NCI-H146 treated with DMSO at 0.1 percent for 48 hours (cell line): ENCODE measurements around the gene ADGRF5.

Experiments used
- DNase-seq: peaks from one replicate; lab custom pipeline; 2025; ENCODE audit not compliant: unreplicated experiment; lab: John Stamatoyannopoulos, UW

ADGRF5 gene

DNA sequence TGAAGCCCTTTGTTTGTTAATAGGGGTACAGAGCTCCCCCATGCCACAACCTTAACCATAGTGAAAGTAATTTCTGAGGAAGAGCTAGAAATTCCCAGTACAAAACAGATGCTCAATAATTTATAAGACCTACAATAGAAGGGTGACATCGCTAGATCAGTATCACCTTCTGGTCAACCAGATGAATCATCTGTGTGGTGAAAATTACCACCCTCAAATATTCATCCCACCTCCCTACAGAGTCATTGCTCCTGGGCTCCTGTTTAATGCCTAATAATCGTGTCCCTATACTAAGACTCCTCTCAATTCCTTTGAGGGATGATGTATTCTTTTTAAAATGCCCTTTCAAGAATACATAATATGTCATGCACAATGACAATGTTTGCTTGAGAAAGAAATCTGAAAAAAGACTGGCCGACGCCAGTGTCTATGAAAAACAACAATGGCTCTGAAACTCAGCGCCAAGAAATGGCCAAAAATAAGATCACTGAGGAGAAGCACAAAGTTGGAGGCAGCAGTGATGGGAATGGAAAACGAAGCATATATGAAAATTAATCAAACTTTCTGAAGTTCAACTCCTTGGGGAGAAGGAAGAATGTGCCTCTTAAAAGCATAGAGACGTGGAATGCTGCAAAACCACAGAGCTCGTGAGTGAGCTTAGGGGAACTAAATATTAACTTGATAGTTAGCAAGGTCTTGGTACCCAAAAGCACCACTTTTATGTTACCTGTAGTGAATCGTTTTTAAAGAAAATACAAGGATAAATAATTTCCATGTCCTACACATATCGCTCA lies 11.0 kb upstream of the ADGRF5 start:
- DNase-seq = no peak

DNA sequence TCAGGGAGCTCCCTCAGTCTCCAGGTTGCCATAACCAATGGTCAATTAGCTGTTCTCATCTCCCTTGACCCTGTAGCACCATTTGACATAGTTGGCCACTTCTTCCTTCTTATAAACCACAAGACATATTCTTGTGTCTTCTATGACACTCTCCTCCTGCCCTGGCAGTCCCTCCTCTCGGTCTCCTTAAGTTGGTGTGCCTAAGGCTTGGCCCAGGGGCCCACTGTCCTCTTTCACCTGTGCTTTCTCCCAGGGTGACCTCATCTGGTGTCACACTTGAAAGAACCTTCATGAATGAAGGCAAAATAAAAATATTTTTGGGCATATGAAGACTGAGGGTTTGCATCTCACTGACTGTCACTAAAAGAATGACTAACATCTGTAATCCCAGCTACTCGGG lies 9.7 kb upstream of the ADGRF5 start:
- no peak for DNase-seq

- DNase-seq = no peak
Observed at GRCh38 chr6:46930331-46930730, 8.6 kb upstream of the ADGRF5 start.

DNA sequence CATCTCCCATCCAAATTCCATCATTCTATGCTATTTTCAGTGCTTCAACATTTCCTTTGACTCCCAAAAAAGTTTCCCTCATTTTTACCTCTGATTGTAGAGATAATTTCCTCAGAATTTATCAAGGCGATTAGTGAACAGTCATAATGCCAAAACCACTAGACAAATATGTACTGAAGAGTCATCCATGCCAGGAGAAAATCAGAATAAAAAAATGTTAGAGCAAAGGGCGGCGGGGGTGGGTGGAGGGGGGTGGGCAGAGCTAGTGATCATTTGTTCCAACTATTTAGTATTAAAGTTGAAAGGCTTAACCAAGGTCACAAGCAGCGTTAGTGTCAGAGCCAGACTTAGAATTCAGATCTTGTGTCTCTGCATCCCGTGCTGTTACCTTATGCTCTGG lies 5.3 kb upstream of the ADGRF5 start:
- no peak for DNase-seq

DNA sequence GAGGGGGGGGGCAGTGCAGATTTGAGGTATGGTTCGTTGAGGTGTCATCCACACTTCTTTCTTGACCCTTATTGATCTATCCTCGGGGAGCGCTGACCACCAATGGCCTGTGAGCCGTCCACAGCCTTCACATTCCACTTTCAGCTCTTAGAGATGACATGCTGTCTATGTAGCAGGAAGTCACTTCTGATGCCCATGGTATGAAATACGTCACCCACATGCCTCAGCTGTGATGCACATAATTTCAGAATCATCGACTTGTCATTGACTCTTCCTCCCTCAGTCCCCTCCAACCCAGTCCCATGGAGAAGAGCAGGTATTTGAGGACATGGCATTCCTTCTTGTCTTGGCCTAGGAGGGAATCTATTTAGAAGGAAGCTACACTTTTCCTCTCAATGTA lies 4.7 kb upstream of the ADGRF5 start:
- no peak for DNase-seq

GRCh38 chr6:46925563-46926253 lies 4.0 kb upstream of the ADGRF5 start:
- no peak for DNase-seq

DNA sequence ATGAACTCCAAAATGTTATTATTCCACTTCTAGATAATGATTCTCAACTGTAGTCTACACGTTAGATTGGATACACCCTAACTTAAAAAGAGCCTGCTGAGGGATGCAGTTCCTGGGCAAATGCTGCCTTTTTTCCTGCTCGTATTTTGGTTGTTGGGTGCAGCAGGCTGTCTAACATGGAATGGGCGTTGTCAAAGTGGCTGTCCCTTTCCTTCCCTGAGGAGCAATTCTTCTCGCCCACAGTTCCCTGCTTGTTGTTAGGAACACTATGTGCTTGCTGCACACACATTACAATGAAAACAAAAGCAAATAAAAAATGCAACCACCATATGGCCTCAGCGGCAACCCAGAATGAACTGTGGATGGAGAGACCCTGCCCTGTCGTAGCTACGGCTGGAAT lies 1.7 kb upstream of the ADGRF5 start:
- no peak for DNase-seq

GRCh38 chr6:46921059-46921458 lies 679 bp downstream of the ADGRF5 start:
- DNase-seq = no peak

GRCh38 chr6:46918806-46919205 lies 2.9 kb downstream of the ADGRF5 start:
- DNase-seq = no peak

- DNase-seq = no peak
Observed at GRCh38 chr6:46917002-46917545, 4.7 kb downstream of the ADGRF5 start.

GRCh38 chr6:46915866-46916265 lies 5.9 kb downstream of the ADGRF5 start:
- no peak for DNase-seq

DNA sequence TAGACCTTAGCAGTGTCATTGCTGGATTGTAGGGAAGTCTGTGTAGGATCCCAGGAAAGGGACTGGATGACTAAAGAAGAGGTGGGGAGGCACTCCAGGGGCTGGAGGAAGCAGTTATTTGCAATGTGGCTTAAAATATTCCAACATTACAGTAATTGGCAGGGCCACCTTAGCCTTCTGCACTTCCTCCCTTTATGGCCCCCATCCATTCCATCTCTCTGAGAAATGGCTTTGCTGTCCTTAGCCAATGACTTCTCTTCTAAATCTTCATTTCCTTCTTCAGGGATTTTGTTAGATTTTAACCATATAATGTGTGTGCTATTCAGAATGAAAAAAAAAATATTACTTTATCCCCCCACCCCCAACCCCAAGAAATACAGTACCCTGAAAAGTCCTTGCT lies 6.4 kb downstream of the ADGRF5 start:
- no peak for DNase-seq

GRCh38 chr6:46914279-46914810 lies 7.4 kb downstream of the ADGRF5 start:
- DNase-seq = no peak

DNA sequence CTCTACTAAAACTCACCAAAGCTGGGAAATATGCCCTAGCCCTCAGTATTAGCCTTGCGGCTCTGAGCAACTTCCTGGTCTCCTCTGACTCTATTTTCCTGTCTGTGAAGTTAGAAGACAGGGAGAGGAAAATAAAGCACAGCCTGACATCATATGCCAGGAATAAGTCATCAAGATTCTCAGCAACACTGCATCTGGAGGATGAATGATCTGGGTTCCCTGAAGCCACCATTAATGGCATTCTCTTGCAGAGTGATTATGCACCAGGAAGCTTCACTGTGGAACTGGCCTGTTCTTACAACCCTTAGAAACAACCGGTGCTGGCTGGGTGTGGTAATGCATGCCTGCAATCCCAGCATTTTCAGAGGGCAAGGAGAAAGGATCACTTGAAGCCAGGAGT lies 12.4 kb downstream of the ADGRF5 start:
- no peak for DNase-seq

DNA sequence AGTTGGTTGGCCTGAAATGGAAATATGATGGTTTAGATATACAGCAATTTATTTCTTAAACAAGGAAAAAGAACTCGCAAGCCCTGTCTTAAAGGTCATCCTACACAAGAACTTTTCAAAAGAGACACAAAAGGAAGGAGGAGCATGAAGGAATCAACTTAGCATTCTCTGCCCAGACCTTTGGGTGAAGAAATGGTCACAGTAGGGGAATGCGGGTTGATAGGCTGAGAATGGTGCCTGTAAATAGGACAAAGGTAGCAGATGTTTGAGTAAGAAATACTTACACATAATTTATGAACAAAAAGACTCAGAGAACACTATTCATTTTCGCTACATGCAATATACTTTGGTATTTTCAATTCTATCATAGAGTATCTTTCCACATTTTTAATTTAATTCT lies 15.0 kb downstream of the ADGRF5 start:
- no peak for DNase-seq

GRCh38 chr6:46904117-46904516 lies 17.6 kb downstream of the ADGRF5 start:
- no peak for DNase-seq

- no peak for DNase-seq
Observed at GRCh38 chr6:46903175-46903574, 18.6 kb downstream of the ADGRF5 start.

GRCh38 chr6:46901882-46902314 lies 19.8 kb downstream of the ADGRF5 start:
- DNase-seq = no peak

GRCh38 chr6:46900266-46900665 lies 21.5 kb downstream of the ADGRF5 start:
- DNase-seq = no peak

DNA sequence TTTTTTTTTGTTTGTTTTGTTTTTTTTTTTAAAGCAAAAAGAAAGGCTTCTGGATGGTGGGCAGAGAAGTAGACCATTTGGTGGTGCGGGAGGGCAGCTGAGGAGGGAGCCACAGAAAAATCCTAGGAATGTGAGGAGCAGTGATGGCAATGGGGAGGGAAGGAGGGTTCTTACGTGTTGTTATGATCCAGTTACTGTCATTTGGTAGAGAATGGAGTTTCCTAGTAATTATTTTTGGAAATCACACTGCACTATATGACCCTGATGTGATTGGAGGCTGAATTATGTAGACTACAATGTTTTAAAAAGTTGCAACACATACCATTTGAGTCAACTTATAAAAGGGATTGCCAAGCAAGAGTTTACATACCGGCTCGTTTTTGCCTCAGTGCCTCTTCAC lies 22.1 kb downstream of the ADGRF5 start:
- DNase-seq = no peak

- DNase-seq = no peak
Observed at GRCh38 chr6:46898006-46898405, 23.7 kb downstream of the ADGRF5 start.

- no peak for DNase-seq
Observed at GRCh38 chr6:46896871-46897270, 24.9 kb downstream of the ADGRF5 start.
